Cardiac fibroblast (primary cell): ENCODE data around the gene MAP3K12.

ENCODE experiments used
- DNase-seq, 2 donors: peaks; one replicate each; pipeline versions ENCODE4 v3.0.0 to v3.0.0-alpha.2; 2010; ENCODE audit warnings: low read depth in 2 of 2
- H3K4me3 ChIP-seq, 2 donors: replicated peaks in 1 of 2; 1 replicate in 1 of 2; 2 replicates in 1 of 2; pipeline ENCODE4 v1.5.1; 2011; ENCODE audit warnings: low read depth in 2 of 2, low read length in 2 of 2, mild to moderate bottlenecking in 2 of 2, moderate library complexity in 1 of 2
- TF ChIP-seq, protein P1 (sequence below): IDR thresholded peaks from one replicate; pipeline ENCODE4 v1.5.1; 2011; ENCODE audit warnings: low read depth, mild to moderate bottlenecking, low read length, inconsistent platforms

Gene MAP3K12

DNA sequence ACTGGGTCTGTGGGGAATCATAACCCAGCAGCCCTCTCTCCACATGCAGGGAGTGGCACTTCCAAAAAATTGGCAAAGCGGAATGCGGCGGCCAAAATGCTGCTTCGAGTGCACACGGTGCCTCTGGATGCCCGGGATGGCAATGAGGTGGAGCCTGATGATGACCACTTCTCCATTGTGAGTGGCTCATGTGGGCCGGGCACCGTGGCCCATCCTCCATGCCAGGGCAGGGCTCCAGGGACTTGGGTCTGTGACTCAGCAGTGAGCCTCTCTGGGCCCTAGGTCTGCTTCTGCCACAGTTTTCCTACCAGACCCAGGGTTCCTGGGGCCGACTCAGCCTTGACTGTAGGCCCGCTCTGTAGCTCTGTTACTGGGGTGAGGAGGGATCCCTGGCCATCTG lies 5.8 kb upstream of the MAP3K12 start:
- DNase-seq = peak; percentile 58 to 79
- TF ChIP-seq, protein P1, sequence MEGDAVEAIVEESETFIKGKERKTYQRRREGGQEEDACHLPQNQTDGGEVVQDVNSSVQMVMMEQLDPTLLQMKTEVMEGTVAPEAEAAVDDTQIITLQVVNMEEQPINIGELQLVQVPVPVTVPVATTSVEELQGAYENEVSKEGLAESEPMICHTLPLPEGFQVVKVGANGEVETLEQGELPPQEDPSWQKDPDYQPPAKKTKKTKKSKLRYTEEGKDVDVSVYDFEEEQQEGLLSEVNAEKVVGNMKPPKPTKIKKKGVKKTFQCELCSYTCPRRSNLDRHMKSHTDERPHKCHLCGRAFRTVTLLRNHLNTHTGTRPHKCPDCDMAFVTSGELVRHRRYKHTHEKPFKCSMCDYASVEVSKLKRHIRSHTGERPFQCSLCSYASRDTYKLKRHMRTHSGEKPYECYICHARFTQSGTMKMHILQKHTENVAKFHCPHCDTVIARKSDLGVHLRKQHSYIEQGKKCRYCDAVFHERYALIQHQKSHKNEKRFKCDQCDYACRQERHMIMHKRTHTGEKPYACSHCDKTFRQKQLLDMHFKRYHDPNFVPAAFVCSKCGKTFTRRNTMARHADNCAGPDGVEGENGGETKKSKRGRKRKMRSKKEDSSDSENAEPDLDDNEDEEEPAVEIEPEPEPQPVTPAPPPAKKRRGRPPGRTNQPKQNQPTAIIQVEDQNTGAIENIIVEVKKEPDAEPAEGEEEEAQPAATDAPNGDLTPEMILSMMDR = no peak
- H3K4me3 ChIP-seq = no peak overlapping the region

DNA sequence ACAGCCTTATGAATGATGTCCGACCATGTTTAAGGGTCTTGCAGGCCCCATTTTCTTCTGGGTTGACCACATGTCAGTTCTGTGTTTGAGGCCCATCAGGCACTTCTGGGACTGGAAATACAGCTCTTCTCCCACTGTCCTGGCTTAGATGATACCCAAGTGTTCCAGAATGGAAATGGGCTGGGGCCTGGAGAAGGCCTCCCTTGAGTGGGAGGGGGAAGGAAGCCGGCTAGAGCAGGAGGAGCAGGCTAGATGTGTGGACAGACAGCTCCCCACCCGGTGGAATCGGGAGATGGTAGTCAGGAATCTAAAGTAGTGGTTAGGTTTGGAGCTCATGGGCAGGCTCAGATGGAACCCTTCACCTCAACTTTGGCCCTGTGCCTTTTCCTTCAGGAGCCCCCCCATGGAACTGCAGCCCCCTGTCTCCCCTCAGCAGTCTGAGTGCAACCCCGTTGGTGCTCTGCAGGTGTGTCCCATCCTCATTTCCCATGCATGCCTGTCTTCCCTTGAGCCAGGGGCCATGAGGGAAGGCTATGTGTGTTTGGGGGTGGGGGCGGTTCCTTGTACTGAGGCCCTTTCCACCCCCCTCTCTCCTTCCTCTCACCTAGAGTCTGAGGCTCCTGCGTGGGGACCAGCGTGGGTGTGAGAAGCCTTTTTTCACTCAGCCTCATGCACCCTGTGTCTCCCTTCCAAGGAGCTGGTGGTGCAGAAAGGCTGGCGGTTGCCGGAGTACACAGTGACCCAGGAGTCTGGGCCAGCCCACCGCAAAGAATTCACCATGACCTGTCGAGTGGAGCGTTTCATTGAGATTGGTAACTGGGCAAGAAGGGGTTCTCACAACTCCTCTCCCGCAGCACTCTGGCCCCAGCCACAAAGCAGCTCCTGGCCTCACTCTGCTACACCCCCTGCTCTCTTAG lies 5.0 kb upstream of the MAP3K12 start:
- TF ChIP-seq, protein P1 = no peak
- H3K4me3 ChIP-seq = no peak overlapping the region
- no peak for DNase-seq

DNA sequence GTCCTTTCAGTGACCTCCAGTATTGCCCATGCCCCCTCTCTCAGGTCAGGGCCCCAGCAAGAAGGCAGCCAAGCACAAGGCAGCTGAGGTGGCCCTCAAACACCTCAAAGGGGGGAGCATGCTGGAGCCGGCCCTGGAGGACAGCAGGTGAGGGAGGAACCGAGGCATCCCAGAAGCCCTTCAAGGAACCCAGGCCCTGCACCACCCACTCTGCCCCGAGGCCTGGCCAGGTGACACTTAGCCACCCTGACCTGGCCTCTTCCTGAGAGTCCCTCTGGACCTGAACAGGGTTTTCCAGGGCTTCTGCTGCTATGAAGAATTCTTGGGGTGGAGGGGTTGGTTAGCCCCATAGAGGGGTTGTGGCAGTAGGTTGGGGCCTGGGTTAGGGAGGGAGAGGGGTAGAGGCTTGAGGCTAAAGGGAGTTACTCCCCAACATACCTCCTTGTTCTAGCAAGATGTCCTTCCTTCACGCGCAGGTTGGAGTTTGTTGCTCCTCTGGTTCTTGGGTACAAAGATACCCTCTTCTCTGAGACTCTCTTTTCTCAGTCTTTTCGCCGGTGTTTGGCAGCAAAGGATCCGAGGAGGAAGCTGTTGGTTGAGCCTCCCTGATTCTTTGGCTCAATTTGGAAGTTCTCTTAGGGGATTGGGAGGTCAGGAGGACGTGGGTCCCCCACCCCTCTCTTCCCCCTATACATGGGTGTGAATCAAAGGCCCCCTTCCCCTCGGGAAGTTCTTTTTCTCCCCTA lies 3.9 kb upstream of the MAP3K12 start:
- H3K4me3 ChIP-seq = peak overlapping the region in 1 of 2 donors; percentile 22
- no peak for DNase-seq
- TF ChIP-seq, protein P1 = no peak

DNA sequence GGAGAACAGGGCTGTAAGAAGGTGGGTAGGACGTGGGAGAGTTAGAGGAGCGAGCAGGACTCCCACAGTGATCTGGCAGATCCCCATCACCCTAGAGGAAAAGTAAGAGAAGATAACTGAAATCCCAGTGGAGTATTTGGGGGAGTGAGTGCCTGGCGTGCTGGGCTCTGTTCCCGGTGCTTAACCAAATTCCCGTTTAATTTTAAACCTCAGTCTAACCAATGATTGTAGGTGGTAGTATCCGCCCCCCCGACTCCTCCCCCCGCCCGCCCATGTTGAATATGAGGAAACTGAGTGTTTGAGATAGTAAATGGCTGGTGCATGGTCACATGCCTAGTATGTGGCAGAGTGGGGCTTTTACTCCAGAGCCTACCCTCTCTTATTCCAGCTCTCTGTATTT lies 3.1 kb upstream of the MAP3K12 start:
- DNase-seq = peak; percentile 46 to 85
- H3K4me3 ChIP-seq = peak overlapping the region; percentile 79 to 84
- TF ChIP-seq, protein P1 = no peak

DNA sequence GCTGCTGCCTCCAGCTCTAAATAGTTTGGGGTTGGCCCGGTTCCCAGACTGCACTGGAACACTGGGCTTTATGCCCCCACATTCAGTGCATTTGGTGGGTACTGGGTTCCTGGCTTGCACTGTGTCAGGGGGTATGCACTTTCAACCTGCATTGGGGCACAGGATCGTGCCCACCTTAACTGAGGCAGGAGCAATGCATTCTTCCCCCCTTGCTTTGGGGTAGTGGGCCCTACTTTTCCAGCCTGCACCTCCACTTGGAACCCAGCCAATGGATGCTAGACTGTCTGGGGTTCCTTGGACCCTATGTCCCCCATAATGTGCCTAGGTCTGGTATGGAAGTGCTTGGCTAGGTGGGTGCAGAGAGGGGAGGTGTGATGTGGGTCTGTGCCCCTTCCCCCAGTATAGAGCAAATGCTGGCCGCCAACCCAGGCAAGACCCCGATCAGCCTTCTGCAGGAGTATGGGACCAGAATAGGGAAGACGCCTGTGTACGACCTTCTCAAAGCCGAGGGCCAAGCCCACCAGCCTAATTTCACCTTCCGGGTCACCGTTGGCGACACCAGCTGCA lies 2.4 kb upstream of the MAP3K12 start:
- TF ChIP-seq, protein P1 = no peak
- DNase-seq = no peak
- H3K4me3 ChIP-seq = peak overlapping the region; percentile 79 to 84

DNA sequence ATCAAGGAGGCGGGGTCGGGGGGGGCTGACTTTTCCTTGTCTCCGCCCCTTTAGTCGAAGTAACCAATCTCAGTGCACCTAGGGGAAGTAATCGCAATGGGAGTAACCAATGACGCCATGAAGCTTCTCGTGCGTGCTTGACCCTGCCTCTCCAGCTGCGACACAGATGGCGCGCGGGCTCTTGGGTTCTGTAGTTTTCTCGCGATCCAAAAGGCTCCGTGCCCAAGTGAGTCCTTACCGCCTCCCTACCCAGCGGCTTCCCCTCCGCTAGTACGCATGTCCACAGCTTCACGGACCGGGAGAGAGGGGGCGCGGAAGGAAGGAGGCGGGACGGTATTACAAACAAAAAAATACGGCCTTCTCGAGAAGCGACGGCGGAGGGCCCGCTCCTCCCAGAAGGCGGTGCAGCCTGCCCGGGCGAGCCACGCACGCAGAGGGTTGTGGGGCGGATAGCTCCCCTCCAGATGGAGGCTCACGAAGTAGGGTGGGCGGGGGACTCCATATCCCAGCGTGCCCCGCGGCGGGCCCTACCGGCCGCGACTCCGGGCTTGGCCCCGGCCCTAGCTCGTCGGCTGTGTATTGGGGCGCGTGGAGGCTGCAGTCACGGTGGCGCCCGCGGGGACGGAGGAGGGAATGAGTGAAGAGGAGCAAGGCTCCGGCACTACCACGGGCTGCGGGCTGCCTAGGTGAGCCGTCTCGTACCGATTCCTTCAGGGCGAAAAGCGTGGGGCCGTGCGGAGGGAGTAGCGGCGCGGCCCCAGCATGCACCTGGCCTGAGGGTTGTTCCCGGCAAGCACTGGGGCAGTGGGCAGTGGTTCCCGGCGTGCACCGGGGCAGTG lies 1.7 kb upstream of the MAP3K12 start, which contains the start of gene TARBP2:
TSS of gene TARBP2 (plus strand) at position 508 of the 839 bp plus-strand sequence. CDS start at position 634, 126 bp downstream.
- TF ChIP-seq, protein P1 = no peak
- peak within 1 kb of the TSS; percentile 81 to 84 for H3K4me3 ChIP-seq
- peak; percentile 100 for DNase-seq
